ENCODE data around the gene ZPR1.
"Not testable (repeated sequence)": the region's sequence is repeated elsewhere in the genome, so short reads cannot be mapped to it uniquely, and the experiment has no call there.

Gene ZPR1

DNA sequence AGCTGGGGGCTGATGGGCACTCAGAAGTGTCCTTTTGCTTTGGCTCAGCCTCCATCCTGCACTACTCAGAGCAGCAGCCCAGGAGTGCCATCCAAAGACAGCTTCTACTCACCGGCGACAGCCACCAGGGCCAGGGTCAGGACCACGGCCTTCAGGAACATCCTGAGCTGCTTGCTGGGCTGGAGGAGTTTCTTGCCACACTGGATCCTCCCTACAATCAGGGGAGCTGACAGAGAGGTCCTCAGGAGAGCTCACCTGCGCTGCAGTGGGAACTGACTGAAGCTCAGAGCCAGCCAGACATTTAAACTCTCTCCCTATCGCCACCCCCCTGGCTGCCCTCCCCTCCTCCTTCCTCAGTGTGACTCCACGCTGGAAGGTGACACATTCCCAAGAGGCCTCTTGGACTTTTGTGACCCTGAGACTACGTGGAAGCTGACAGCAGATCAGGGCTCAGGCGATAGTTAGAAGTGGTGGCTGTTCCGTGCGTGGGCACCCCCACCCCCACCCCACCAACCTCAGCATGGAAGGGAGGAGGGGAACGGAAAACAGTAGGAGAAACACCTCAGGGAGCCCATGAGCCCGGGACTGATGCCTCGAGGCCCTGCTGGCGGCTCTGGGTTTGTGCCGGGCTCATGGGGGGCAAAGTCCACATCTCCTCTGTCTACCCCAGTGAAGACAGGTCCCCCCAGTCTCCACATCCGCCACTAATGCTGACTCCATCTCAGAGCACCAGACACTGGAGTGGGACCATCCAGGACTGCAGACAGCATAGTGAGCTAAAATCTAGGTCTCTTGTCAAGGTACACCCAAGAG lies 35.4 kb upstream of the ZPR1 start, which contains the start of gene APOA4:
TSS of gene APOA4 (minus strand) at position 274 of the 813 bp plus-strand sequence. CDS start at position 161, 113 bp downstream.
- no peak for DNase-seq

DNA sequence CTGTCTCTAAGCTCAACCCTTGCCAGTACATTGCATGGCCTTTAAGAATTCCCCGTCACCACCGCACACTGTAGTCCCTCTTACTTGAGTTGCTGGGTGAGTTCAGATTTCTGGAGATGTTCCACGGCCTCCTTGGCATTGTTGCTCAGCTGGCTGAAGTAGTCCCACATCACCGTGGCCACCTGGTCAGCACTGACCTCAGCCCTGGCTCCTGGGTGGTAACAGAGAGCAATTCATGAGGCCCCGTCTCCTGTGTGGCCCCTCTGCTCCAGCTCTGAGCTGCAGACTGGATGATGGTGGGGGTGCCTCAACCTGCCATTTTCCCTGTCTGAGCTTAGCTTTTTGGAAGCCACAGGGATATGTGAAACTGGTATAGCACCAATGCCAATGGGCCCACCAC lies 34.8 kb upstream of the ZPR1 start:
- DNase-seq: no peak

- no peak for DNase-seq
These were observed 33.5 kb upstream of the ZPR1 start for GRCh38 chr11:116821050-116821918.

GRCh38 chr11:116819049-116819448 lies 31.2 kb upstream of the ZPR1 start:
- no peak for DNase-seq

GRCh38 chr11:116814502-116814901 lies 26.7 kb upstream of the ZPR1 start:
- no peak for DNase-seq

DNA sequence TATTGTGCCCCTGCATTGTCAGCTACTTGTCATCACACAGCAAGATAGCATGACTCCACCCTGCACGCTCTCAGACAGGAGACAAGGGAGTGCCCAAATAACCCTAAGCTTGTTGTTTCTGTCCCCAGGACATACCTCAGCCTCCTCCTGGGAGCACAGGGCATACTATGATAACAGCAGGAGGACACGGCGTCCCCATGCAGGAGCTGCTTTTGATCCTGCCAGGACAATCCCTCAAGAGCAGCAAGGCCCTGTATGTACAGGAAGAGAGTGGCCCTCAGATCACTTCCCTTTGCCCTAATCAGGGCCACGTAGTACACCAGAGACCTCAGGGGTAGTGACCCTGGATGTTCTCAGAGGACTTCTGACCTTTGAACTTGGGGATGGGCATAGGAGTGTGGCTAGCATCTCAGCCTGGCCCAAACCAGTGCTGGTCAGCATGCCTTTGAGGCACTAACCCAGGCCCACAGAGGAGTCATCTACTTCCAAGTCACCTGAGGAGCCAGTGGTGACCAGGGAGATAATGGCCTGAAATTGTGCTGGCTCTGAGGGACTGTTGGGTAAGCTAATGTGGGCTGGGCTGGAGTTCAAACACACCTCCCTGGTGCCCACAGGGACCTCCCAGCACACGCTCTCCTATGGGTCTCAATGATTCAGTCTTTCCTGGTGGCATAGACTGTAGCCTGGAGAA lies 26.1 kb upstream of the ZPR1 start:
- DNase-seq: no peak

- DNase-seq: no peak
These were observed 25.3 kb upstream of the ZPR1 start for GRCh38 chr11:116813170-116813569.

DNA sequence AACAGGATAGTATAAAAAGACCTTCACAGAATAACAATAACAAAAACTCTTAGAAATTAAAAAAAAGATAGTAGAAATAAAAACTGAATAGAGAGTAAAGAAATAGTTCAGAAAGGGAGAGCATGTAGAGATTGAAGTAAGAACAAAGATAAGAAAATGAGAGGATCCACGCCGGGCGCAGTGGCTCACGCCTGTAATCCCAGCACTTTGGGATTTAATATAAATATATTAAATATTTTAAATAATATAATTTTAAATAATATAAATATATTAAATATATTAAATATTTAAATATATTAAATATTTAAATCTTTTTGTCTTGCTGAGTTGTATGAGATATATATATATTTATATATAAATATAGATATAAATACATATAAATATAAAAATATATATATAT lies 24.3 kb upstream of the ZPR1 start:
- DNase-seq: no peak

GRCh38 chr11:116811194-116811593 lies 23.4 kb upstream of the ZPR1 start:
- DNase-seq: no peak

- no peak for DNase-seq
These were observed 20.7 kb upstream of the ZPR1 start for GRCh38 chr11:116808262-116809175.

DNA sequence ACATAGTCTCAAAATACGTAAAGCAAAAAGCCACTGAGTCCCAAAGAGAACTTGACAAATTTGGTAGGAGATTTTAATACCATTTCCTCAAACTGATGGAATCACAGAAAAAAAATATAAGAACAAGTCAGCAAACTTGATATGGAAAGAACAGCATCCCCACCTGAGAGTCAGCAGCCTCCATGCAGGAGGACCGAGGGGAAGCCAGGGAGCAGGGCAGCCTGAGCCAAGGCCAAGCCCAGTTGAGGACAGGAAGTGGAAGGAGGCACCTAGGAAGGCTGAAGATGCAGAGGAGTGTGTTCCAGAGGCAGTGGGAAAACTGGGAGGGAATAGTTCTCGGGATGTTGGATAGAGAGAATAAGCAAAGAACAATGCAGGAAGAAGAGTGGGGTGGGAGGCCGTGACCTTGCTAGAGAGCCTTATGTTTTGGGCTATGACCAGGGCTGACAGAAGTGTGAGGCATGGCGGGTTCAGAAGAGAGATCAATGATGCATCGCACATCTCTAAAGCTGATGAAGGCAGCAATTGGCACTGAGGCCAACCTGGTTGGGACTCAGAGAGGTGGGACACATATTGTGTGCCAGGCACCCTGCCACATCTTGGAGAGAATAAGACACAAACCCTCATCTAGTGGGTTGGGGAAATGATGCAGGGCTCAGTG lies 19.9 kb upstream of the ZPR1 start:
- DNase-seq: no peak

DNA sequence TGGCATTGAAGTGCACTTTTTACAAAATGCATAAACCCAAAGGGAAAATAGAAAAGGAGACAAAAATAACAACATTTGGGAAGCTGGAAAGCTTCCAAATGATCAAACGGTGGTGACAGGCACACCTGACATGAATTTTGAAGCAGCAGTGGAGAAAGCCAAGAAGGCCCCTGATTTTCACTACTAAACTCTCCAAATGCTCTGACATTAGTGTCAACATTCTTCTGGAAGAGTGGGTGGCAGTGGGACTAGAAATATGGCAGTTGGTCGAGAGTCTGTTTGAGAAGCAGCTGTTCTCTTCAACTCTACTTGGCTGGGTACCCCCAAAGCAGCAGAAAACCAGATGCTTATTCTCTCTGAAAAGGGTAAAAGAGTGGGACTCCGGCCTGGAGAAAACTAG lies 16.2 kb upstream of the ZPR1 start:
- DNase-seq: no peak

GRCh38 chr11:116801662-116802061 lies 13.8 kb upstream of the ZPR1 start:
- DNase-seq: not testable (repeated sequence)

DNA sequence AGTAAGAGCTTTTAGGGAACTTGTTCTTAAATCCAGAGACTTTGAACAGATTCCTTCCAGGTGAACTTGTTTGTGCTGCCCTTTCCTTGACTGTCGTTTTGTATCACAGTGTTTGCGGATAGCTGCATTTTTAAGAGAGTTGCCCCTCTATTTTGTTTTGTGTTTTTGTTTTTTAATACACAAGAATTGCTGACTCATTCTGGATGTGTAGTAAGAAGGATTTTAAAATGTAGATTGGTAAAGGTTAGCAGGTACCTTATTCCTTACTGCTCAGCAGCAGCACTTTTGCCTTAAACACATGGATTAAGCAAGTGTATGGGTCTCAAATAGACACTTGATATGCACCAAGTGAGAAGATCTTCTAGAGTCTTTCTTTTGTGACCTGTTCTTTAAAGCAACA lies 12.8 kb upstream of the ZPR1 start:
- no peak for DNase-seq

DNA sequence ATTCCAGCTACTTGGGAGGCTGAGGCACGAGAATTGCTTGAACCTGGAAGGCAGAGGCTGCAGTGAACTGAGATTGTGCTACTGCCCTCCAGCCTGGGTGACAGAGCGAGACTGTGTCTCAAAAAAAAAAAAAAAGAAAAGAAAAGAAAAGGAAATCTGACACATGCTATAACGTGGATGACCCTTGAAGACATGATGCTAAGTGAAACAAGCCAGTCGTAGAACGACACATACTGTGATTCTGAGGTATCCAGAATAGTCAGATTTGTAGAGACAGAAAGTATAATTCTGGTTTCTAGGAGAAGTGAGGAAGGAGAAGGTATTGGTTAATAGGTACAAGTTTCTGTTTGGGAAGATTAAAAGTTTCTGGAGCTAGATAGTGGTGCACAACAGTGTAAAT lies 10.5 kb upstream of the ZPR1 start:
- DNase-seq: no peak

- DNase-seq: no peak
These were observed 10.0 kb upstream of the ZPR1 start for GRCh38 chr11:116797816-116798215.

DNA sequence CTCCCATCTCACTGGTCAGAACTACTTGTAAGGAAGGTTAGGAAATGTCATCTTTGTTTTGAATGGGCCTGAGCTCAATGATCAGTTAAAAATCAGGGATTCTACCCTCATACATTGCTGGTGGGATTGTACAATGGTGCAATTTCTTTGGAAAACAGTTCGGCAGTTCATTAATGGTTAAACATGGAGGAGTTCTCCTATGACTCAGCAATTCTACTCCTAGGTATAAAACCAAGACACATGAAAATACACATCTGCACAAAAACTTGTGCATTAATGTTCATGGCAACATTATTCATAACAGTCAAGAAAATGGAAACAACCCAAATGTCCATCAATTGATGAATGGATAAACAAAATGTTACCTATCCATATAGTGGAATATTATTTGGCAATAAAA lies 8.7 kb upstream of the ZPR1 start:
- DNase-seq: no peak

- no peak for DNase-seq
These were observed 7.0 kb upstream of the ZPR1 start for GRCh38 chr11:116794851-116795250.

GRCh38 chr11:116793772-116794097 lies 5.9 kb upstream of the ZPR1 start:
- no peak for DNase-seq

DNA sequence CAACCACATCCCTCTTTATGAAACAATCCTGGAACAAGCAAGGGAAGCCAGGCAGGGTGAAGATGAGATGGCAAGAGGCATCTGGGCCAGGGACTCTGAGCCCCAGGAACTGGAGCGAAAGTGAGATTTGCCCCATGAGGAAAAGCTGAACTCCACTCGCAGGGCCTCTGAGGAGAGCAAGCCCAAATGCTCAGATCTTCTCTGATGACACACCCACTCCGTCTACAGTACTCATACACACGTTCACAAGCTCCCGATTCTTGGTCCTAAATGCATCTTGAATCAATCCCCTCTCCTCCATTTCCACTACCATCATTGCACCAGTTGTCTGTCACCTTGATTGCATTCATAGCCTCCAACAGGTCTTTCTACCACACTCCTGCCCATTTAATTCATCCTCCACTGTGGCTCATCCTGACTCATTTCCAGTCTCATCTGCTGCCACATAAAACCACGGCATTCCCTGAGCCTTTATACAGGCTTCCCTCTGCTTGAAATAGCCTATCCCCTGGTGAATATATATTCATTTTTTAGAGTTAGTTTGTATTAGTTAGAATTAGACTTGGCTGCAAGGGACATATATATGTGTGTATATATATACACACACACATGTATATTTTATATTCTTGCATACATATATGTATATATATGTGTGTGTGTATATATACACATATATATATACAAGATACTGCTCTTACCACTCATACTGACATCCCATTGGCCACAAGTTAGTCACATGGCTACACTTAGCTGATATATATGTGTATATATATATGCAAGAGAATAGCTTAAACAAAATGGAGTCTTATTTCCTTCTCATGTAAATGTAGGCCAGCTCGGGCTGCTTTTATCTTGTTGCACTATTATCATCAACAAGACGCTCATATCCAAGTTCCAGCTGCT lies 5.3 kb upstream of the ZPR1 start:
- no peak for DNase-seq
